Endothelial cell of umbilical vein (primary cell): Measurements from ENCODE around the gene ACAP2. TPM values are rescaled to one million over a fixed set of nuclear protein-coding genes. Genes with fewer than 3 reads are reported as not detected.

ENCODE experiments used
- BruUV-seq: library from RNA; stranded (reverse); fragments of 400-500 nt; replicated peaks from 2 replicates; lab custom pipeline; 2021; lab: Mats Ljungman, UMichigan
- CTCF ChIA-PET: fragments of 300-600, 350-600 bp; sonication (Branson Sonifier 250); formaldehyde crosslinking; loops from one replicate; lab custom pipeline; 2021; ENCODE audit warnings: antibody characterized with exemption, inconsistent platforms; lab: Charles Lee
- POLR2A ChIA-PET: fragments of 300-600, 350-600 bp; sonication (Branson Sonifier 250); formaldehyde crosslinking; loops from one replicate; lab custom pipeline; 2021; ENCODE audit warnings: antibody characterized with exemption, inconsistent platforms; lab: Charles Lee
- DNase-seq: peaks from one replicate; pipeline ENCODE4 v3.0.0-alpha.2; 2011; ENCODE audit warnings: low read depth, low spot score
- FAIRE-seq: peaks from 2 replicates; lab custom pipeline; 2011; peaks lifted over from hg19 to GRCh38; lab: Jason Lieb, UNC
- H2AFZ ChIP-seq: 2 replicates; pipeline ENCODE4 v1.6.0; 2012; ENCODE audit warnings: low read depth, low read length, control low read depth, inconsistent platforms
- H3K27ac ChIP-seq: 2 replicates; pipeline ENCODE4 v1.5.1; 2011; ENCODE audit warnings: low read depth, mild to moderate bottlenecking, control low read depth, low read length, moderate library complexity; ENCODE audit not compliant: insufficient read depth
- H3K27me3 ChIP-seq, 2 experiments: 2 replicates each; pipeline versions ENCODE4 v1.6.0 to v1.6.1; 2011; ENCODE audit warnings: low read length in 2 of 2, mixed read lengths in 1 of 2; ENCODE audit not compliant: control insufficient read depth in 2 of 2, insufficient read depth in 2 of 2
- H3K36me3 ChIP-seq, 2 experiments: 2 replicates in 1 of 2; 3 replicates in 1 of 2; pipeline ENCODE4 v1.5.1; 2011; ENCODE audit warnings: low read length in 2 of 2, mild to moderate bottlenecking in 1 of 2, moderate library complexity in 1 of 2; ENCODE audit not compliant: control insufficient read depth in 2 of 2, insufficient read depth in 2 of 2; ENCODE audit errors: extremely low read depth in 1 of 2
- H3K4me1 ChIP-seq: 3 replicates; pipeline ENCODE4 v1.5.1; 2011; ENCODE audit warnings: mild to moderate bottlenecking, low read length; ENCODE audit not compliant: control insufficient read depth, insufficient read depth; ENCODE audit errors: extremely low read depth
- H3K4me2 ChIP-seq: 2 replicates; pipeline ENCODE4 v1.6.1; 2011; ENCODE audit warnings: low read length, control low read depth, mixed read lengths; ENCODE audit not compliant: insufficient read depth
- H3K4me3 ChIP-seq, 3 experiments: fragments of 200-600 bp in 1 of 3; sonication (generic), shearing (Covaris generic) in 1 of 3; replicated peaks in 1 of 3; 2 replicates each; pipeline ENCODE4 v1.5.1; 2011 to 2016; ENCODE audit warnings: control low read depth in 3 of 3, low read length in 3 of 3, mild to moderate bottlenecking in 2 of 3, inconsistent platforms in 1 of 3, low read depth in 1 of 3, moderate library complexity in 1 of 3; ENCODE audit not compliant: insufficient read depth in 1 of 3
- H3K79me2 ChIP-seq: 2 replicates; pipeline ENCODE4 v1.6.0; 2012; ENCODE audit warnings: low read length, inconsistent platforms; ENCODE audit not compliant: control insufficient read depth, insufficient read depth
- H3K9ac ChIP-seq: replicated peaks from 2 replicates; pipeline ENCODE3; 2011; ENCODE audit warnings: low read length, control low read depth; ENCODE audit not compliant: insufficient read depth; ENCODE audit errors: extremely low read depth
- H3K9me1 ChIP-seq: replicated peaks from 3 replicates; pipeline ENCODE4 v1.6.0; 2011; ENCODE audit warnings: mild to moderate bottlenecking, low read length; ENCODE audit not compliant: control insufficient read depth, insufficient read depth; ENCODE audit errors: extremely low read depth
- H3K9me3 ChIP-seq: replicated peaks from 2 replicates; pipeline ENCODE4 v1.5.1; 2012; ENCODE audit warnings: low read length, inconsistent platforms; ENCODE audit not compliant: control insufficient read depth, insufficient read depth
- H4K20me1 ChIP-seq: replicated peaks from 2 replicates; pipeline ENCODE3; 2011; ENCODE audit warnings: mild to moderate bottlenecking, low read length; ENCODE audit not compliant: control insufficient read depth, insufficient read depth; ENCODE audit errors: extremely low read depth
- EZH2 ChIP-seq: IDR thresholded peaks from 2 replicates; pipeline ENCODE4 v1.6.1; 2012; ENCODE audit warnings: borderline replicate concordance, low read depth, mild to moderate bottlenecking, moderate library complexity, low read length, inconsistent platforms; ENCODE audit not compliant: severe bottlenecking
- FOS ChIP-seq: IDR thresholded peaks from 2 replicates; pipeline ENCODE4 v1.6.1; 2011; ENCODE audit warnings: mild to moderate bottlenecking, low read length, moderate library complexity, borderline replicate concordance; ENCODE audit not compliant: insufficient read depth
- GATA2 ChIP-seq: IDR thresholded peaks from 2 replicates; pipeline ENCODE4 v1.7.0; 2011; ENCODE audit warnings: low read depth, mild to moderate bottlenecking, moderate library complexity, mixed read lengths, low read length; ENCODE audit not compliant: insufficient read length, insufficient read depth
- JUN ChIP-seq: IDR thresholded peaks from 2 replicates; pipeline ENCODE4 v1.6.1; 2011; ENCODE audit warnings: borderline replicate concordance, low read depth; ENCODE audit not compliant: insufficient read length, insufficient read depth
- MYC ChIP-seq: IDR thresholded peaks from one replicate; pipeline ENCODE4 v1.6.1; 2011; ENCODE audit warnings: mild to moderate bottlenecking, low read depth, low read length
- POLR2A ChIP-seq: IDR thresholded peaks from 2 replicates; pipeline ENCODE4 v1.6.1; 2012; ENCODE audit warnings: low read depth, mild to moderate bottlenecking, control low read depth, low read length
- POLR2AphosphoS5 ChIP-seq: IDR thresholded peaks from 2 replicates; pipeline ENCODE4 v1.6.1; 2012; ENCODE audit warnings: low read depth, mild to moderate bottlenecking, control low read depth, low read length, moderate library complexity; ENCODE audit not compliant: insufficient read depth
- dilution Hi-C: fragments of 300-500 bp; cut with MboI; formaldehyde crosslinking; loops from one replicate; pipeline ENCODE4 v1.15.0; 2019; ENCODE audit warnings: low sequenced_read_pairs; ENCODE audit not compliant: extremely low pct_ligation_motif_present
- intact Hi-C: fragments of 100-400 bp; cut with micrococcal nuclease; formaldehyde crosslinking; loops from one replicate; pipeline ENCODE4 v1.10.0; 2022
- polyA plus RNA-seq, 4 experiments: library from polyadenylated mRNA; depleted of rRNA in 3 of 4; stranded (reverse) in 3 of 4; unstranded in 1 of 4; fragments of >200 nt; gene quantifications; 2 replicates each; pipeline versions ENCODE4 v1.2.1 to v1.2.3, GENCODE V29; 2011 to 2012; ENCODE audit warnings: missing spikeins in 1 of 4
- total RNA-seq: library from RNA; stranded (reverse); gene quantifications from 2 replicates; pipeline ENCODE4 v1.2.3, GENCODE V29; 2021
- TF ChIP-seq, protein P1 (sequence below), 2 donors: IDR thresholded peaks; 1 replicate in 1 of 2; 2 replicates in 1 of 2; pipeline ENCODE4 v1.5.1; 2011; ENCODE audit warnings: low read length in 2 of 2, mild to moderate bottlenecking in 2 of 2, moderate library complexity in 2 of 2, control low read depth in 1 of 2, inconsistent platforms in 1 of 2, low read depth in 1 of 2; ENCODE audit not compliant: insufficient read depth in 1 of 2; ENCODE audit errors: extremely low read depth in 1 of 2
- TF ChIP-seq, protein P2 (sequence below): IDR thresholded peaks from 2 replicates; pipeline ENCODE4 v1.6.1; 2011; ENCODE audit not compliant: insufficient read depth, insufficient read length

ACAP2 gene
- total and polyA plus RNA-seq, 2 donors (not counting 3 experiments of a cell fraction or from before 2014, with no cell fraction given) = 13.6 to 36.9 TPM

DNA sequence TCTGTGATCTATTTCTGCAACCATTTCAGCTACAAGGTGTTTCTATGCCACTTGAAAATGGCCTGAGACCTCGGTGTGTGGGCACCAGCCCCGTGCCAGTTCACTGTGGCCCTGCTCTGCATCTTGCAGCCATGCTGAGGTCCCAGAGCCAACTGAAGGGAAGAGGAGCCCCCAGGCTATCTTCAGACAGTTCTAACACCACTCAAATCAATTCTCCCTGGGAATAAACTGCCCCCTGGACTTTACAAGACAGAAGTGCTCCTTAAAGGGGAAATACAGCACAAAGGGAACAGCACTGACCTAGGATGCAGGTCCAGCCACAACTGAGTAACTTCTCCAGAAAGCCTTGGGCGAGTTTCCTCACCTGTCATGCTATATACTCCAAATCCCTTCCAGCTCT is 175.7 kb downstream of the ACAP2 start:
- H3K4me1 ChIP-seq = peaks cover 43% of the 10 kb centered on the region
- FAIRE-seq = no peak
- no peaks in the 10 kb centered on the region for H3K27me3 ChIP-seq
- ChIA-PET CTCF (interaction anchor here (1.0 to 4.3 kb wide), 2 partner anchors 160 to 584 kb away, joined by 3 to 17 read pairs; no protein-coding TSS in a partner anchor), POLR2A (no interaction called here)
- H3K36me3 ChIP-seq = peaks cover 0 to 8% of the 10 kb centered on the region in 2 experiments
- H3K27ac ChIP-seq = no peak overlapping the region
- no TSS peak for BruUV-seq
- dilution Hi-C loops = no loop called here
- DNase-seq = no peak
- no peak overlapping the region for H3K4me2 ChIP-seq
- H3K9me1 ChIP-seq = no peaks in the 10 kb centered on the region
- H3K79me2 ChIP-seq = peaks cover 55% of the 10 kb centered on the region
- intact Hi-C loops = no loop called here
- H3K9ac ChIP-seq = no peak overlapping the region
- no peak for TF ChIP-seq JUN
- no peak for TF ChIP-seq MYC
- no peak overlapping the region for H2AFZ ChIP-seq
- H3K4me3 ChIP-seq = no peak overlapping the region
- no peaks in the 10 kb centered on the region for H3K9me3 ChIP-seq
- H4K20me1 ChIP-seq = no peaks in the 10 kb centered on the region

DNA sequence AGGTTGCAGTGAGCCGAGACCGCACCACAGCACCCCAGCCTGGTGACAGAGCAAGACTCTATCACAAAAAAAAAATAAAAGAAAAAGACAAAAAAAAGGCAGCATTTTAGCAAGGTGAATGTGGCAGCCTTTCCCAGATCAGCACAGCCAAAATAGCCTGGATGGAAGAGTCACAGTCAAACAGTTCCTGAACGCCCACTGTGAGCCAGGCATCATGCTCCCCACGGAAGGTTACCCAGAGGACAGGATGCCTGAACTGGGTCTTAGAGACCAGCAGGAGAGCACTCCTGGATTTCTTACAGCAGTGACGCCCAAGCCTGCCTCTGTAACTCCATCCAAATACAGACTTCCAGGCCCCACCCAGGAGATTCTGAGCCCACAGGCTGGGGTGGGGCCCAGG is 176.4 kb downstream of the ACAP2 start:
- H3K27me3 ChIP-seq = no peaks in the 10 kb centered on the region
- H3K9me1 ChIP-seq = no peaks in the 10 kb centered on the region
- ChIA-PET CTCF (interaction anchor here (4.3 kb wide), 1 partner anchor 583 kb away, joined by 17 read pairs; no protein-coding TSS in a partner anchor), POLR2A (no interaction called here)
- DNase-seq = no peak
- peaks cover 61% of the 10 kb centered on the region for H3K79me2 ChIP-seq
- no TSS peak for BruUV-seq
- H4K20me1 ChIP-seq = no peaks in the 10 kb centered on the region
- dilution Hi-C loops (no loop called here), intact Hi-C loops (no loop called here)
- no peak overlapping the region for H3K27ac ChIP-seq
- H3K4me3 ChIP-seq = no peak overlapping the region
- H3K9me3 ChIP-seq = no peaks in the 10 kb centered on the region
- no peak overlapping the region for H3K4me2 ChIP-seq
- H2AFZ ChIP-seq = no peak overlapping the region
- H3K36me3 ChIP-seq = peaks cover 0 to 8% of the 10 kb centered on the region in 2 experiments
- peaks cover 41% of the 10 kb centered on the region for H3K4me1 ChIP-seq
- TF ChIP-seq GATA2 = no peak
- TF ChIP-seq FOS = no peak
- no peak for TF ChIP-seq POLR2AphosphoS5
- TF ChIP-seq EZH2 = no peak
- TF ChIP-seq, protein P1, sequence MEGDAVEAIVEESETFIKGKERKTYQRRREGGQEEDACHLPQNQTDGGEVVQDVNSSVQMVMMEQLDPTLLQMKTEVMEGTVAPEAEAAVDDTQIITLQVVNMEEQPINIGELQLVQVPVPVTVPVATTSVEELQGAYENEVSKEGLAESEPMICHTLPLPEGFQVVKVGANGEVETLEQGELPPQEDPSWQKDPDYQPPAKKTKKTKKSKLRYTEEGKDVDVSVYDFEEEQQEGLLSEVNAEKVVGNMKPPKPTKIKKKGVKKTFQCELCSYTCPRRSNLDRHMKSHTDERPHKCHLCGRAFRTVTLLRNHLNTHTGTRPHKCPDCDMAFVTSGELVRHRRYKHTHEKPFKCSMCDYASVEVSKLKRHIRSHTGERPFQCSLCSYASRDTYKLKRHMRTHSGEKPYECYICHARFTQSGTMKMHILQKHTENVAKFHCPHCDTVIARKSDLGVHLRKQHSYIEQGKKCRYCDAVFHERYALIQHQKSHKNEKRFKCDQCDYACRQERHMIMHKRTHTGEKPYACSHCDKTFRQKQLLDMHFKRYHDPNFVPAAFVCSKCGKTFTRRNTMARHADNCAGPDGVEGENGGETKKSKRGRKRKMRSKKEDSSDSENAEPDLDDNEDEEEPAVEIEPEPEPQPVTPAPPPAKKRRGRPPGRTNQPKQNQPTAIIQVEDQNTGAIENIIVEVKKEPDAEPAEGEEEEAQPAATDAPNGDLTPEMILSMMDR (IDR thresholded peaks at IDR 0.05; ENCODE audit: extremely low read depth in 1 of 2, insufficient read depth in 1 of 2, low read depth in 1 of 2, low read length in 2 of 2) = no peak
- TF ChIP-seq, protein P2, sequence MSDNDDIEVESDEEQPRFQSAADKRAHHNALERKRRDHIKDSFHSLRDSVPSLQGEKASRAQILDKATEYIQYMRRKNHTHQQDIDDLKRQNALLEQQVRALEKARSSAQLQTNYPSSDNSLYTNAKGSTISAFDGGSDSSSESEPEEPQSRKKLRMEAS = no peak
- TF ChIP-seq POLR2A = no peak
- no peak for TF ChIP-seq MYC
- no peak for TF ChIP-seq JUN
- no peak overlapping the region for H3K9ac ChIP-seq
- no peak for FAIRE-seq
